Activated T-helper 2 cell treated with anti-CD3 and anti-CD28 coated beads, Interferon-gamma antibody, Interleukin-2, Interleukin-4, amounts not matched to agents 10 μg/mL and 5 μg/mL and 100 μg/mL, durations not matched to agents 14 hours and 24 hours and 36 hours (primary cell): ENCODE data around the gene CCR5. TPM values are rescaled to one million over a fixed set of nuclear protein-coding genes. Genes with fewer than 3 reads are reported as not detected.
"Not testable (repeated sequence)": the region's sequence is repeated elsewhere in the genome, so short reads cannot be mapped to it uniquely, and the experiment has no call there.

Experiments
- DNase-seq: peaks from one replicate; pipeline ENCODE4 v3.0.0; 2021; ENCODE audit warnings: low spot score
- H3K27ac Mint-ChIP-seq: one replicate; pipeline ENCODE4 v1.8.0; 2021; ENCODE audit warnings: mixed read lengths
- H3K27me3 Mint-ChIP-seq: one replicate; pipeline ENCODE4 v1.8.0; 2021; ENCODE audit warnings: low read depth, mixed read lengths
- H3K36me3 Mint-ChIP-seq: one replicate; pipeline ENCODE4 v1.8.0; 2021; ENCODE audit warnings: low read depth, mixed read lengths
- H3K4me1 Mint-ChIP-seq: one replicate; pipeline ENCODE4 v1.8.0; 2021; ENCODE audit warnings: low read depth, mixed read lengths
- H3K4me3 Mint-ChIP-seq: one replicate; pipeline ENCODE4 v1.8.0; 2021; ENCODE audit warnings: low read depth, mild to moderate bottlenecking, moderate library complexity, mixed read lengths
- H3K9me3 Mint-ChIP-seq: one replicate; pipeline ENCODE4 v1.8.0; 2021; ENCODE audit warnings: mixed read lengths
- intact Hi-C: fragments of 100-400 bp; cut with micrococcal nuclease; formaldehyde crosslinking; loops from one replicate; pipeline ENCODE4 v1.15.1; 2023
- total RNA-seq: library from RNA; stranded (reverse); gene quantifications from 2 replicates; pipeline ENCODE4 v1.2.3, GENCODE V29; 2022

CCR5 gene
- total RNA-seq, 1 donor from 2014 or later = 0.30 TPM

GRCh38 chr3:46395210-46395661, 24.5 kb downstream of the CCR5 start:
- Mint-ChIP-seq H3K4me3 (no peak overlapping the region), H3K9me3 (no peaks in the 10 kb centered on the region), H3K4me1 (peaks cover 3% of the 10 kb centered on the region), H3K27ac (no peak overlapping the region), H3K27me3 (peaks cover 29% of the 10 kb centered on the region), H3K36me3 (no peaks in the 10 kb centered on the region)
- intact Hi-C loops = no loop called here
- no peak for DNase-seq

- intact Hi-C loops = no loop called here
- DNase-seq = no peak
- Mint-ChIP-seq H3K27ac (no peak overlapping the region), H3K4me3 (no peak overlapping the region), H3K27me3 (peaks cover 29% of the 10 kb centered on the region), H3K9me3 (no peaks in the 10 kb centered on the region), H3K36me3 (no peaks in the 10 kb centered on the region), H3K4me1 (peaks cover 3% of the 10 kb centered on the region)
Observed at GRCh38 chr3:46395766-46396530, 25.2 kb downstream of the CCR5 start.

DNA sequence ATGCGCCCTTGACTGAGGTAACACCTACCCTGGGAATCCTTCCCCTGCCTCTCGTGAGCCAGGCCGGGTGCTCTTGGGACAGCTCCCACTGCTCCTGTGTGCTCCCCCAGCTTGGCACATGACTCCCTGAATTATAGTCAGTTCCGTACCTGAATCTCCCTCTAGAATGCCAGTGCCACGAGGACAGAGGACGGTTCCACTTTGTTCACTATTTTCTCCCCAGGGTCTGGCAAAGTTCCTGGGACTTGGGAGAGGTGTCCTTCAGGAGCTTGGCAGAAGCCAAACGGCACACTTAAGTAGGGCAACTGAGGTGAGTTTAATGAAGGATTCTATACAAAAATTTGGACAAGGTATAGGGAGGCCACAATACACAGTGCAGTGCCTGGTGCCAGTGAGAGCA, 26.4 kb downstream of the CCR5 start:
- H3K4me1 Mint-ChIP-seq = peaks cover 3% of the 10 kb centered on the region
- no peak overlapping the region for H3K27ac Mint-ChIP-seq
- no peaks in the 10 kb centered on the region for H3K36me3 Mint-ChIP-seq
- intact Hi-C loops = no loop called here
- H3K4me3 Mint-ChIP-seq = no peak overlapping the region
- H3K9me3 Mint-ChIP-seq = no peaks in the 10 kb centered on the region
- H3K27me3 Mint-ChIP-seq = peaks cover 29% of the 10 kb centered on the region
- no peak for DNase-seq

DNA sequence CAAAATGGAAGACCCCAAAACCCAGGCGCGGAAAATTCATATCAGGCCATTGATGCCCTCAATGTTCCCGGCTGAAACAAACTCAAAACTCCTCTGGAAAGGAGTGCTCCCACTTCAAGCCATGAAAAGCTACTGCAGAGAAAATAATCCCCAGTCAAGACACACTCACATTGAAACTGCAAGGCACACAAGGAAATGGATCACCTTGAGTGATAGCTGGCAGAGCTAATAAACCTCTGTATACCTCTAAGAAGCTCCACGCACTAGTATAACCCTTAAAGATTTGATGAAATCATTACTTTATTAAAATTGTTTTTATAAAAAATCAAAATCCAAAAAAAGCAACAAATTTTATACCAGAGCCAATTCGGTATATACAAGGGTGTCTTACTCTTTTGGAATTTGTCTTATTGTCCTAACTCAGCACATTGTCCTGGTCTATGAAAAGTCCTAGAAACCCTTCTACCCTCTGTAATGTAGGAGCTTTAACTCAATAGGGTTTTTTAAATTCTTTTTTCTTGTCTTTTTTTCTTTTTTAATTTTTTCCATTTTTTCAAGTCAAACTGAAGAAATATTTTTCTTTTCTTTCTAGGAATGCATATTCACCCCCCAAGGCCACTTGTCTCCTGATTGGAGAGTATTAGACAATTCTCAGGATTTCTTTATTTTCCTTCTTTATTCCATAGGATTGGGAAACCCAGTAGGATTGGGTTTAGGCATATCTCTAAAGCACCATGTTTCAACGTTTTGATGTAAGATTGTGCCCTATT, 27.6 kb downstream of the CCR5 start:
- Mint-ChIP-seq H3K4me3 (no peak overlapping the region), H3K36me3 (no peaks in the 10 kb centered on the region), H3K4me1 (peaks cover 3% of the 10 kb centered on the region), H3K27me3 (peaks cover 27% of the 10 kb centered on the region), H3K27ac (no peak overlapping the region), H3K9me3 (no peaks in the 10 kb centered on the region)
- DNase-seq = no peak
- intact Hi-C loops = no loop called here

DNA sequence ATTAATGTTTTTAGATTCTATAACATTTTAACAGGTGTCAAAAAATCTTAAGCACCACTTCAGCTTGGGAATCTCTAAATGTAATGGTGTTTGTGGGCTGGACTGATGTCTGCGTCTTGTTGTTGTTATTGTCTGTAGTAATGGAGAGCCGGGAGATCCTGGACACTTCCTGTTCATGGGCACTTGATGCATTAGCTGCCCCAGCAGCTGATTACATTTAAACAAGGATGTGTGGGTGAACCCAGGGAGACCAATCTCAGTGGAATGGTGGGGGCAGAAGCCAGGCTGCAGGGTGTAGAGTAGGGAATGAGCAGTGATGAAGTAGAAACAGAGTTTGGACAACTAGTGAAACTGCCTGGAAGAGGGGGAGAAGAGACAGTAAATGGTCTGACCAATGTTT, 28.4 kb downstream of the CCR5 start:
- intact Hi-C loops = no loop called here
- no peaks in the 10 kb centered on the region for H3K9me3 Mint-ChIP-seq
- H3K27ac Mint-ChIP-seq = no peak overlapping the region
- DNase-seq = no peak
- peaks cover 26% of the 10 kb centered on the region for H3K27me3 Mint-ChIP-seq
- H3K36me3 Mint-ChIP-seq = no peaks in the 10 kb centered on the region
- H3K4me3 Mint-ChIP-seq = no peak overlapping the region
- H3K4me1 Mint-ChIP-seq = peaks cover 3% of the 10 kb centered on the region

- Mint-ChIP-seq H3K9me3 (no peaks in the 10 kb centered on the region), H3K27me3 (peaks cover 23% of the 10 kb centered on the region), H3K36me3 (no peaks in the 10 kb centered on the region), H3K4me3 (no peak overlapping the region), H3K27ac (no peak overlapping the region), H3K4me1 (peaks cover 3% of the 10 kb centered on the region)
- intact Hi-C loops = no loop called here
- no peak for DNase-seq
Observed at GRCh38 chr3:46399557-46399956, 28.8 kb downstream of the CCR5 start.

- Mint-ChIP-seq H3K4me3 (no peak overlapping the region), H3K36me3 (no peaks in the 10 kb centered on the region), H3K27me3 (peaks cover 17% of the 10 kb centered on the region), H3K9me3 (no peaks in the 10 kb centered on the region), H3K4me1 (peaks cover 3% of the 10 kb centered on the region), H3K27ac (no peak overlapping the region)
- intact Hi-C loops = no loop called here
- DNase-seq = no peak
Observed at GRCh38 chr3:46400000-46400734, 29.4 kb downstream of the CCR5 start.

DNA sequence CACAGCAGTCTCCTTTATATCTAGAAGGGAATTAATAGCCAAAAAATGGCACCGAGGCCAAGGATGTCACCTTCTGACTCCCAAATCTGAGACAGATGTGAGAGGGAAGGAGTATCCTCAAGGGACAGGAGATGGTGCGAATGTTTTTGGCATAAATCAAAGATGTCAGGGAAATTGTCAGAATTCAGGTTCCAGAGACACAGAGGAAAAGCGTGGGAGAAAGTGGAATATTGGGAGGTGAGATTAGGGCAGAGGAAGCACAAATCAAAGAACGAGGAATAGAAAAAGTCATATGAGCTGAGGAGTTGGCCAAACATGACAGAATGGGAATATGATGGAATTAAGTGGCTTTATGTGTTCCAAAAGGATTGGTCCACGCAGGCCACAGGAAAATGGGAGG, 30.1 kb downstream of the CCR5 start:
- Mint-ChIP-seq H3K27me3 (peaks cover 13% of the 10 kb centered on the region), H3K4me3 (no peak overlapping the region), H3K4me1 (peaks cover 3% of the 10 kb centered on the region), H3K27ac (no peak overlapping the region), H3K36me3 (no peaks in the 10 kb centered on the region), H3K9me3 (no peaks in the 10 kb centered on the region)
- intact Hi-C loops = no loop called here
- no peak for DNase-seq

DNA sequence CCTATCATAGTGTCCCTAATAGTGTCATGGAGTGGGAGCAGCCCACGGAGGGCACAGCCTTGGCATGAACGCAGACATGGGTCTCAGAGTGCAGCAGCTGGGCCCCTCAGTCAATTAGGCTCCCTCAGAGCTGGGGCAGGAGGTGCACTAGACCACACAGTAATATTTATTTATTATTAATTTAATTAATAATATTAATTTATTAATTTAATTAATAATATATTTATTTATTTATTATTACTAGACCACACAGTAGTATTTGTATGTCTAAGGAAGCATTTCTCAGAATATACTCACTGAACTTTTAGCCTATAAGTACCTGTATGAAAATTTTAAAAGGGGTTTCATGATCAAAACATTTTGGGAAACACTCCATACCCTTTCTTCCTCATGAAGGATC, 30.8 kb downstream of the CCR5 start:
- H3K27ac Mint-ChIP-seq = no peak overlapping the region
- DNase-seq = no peak
- intact Hi-C loops = no loop called here
- no peak overlapping the region for H3K4me3 Mint-ChIP-seq
- no peaks in the 10 kb centered on the region for H3K36me3 Mint-ChIP-seq
- no peaks in the 10 kb centered on the region for H3K9me3 Mint-ChIP-seq
- H3K4me1 Mint-ChIP-seq = peaks cover under 1% of the 10 kb centered on the region
- peaks cover 13% of the 10 kb centered on the region for H3K27me3 Mint-ChIP-seq

- H3K4me3 Mint-ChIP-seq, H3K27me3 Mint-ChIP-seq, H3K9me3 Mint-ChIP-seq, H3K36me3 Mint-ChIP-seq, DNase-seq, intact Hi-C loops, H3K27ac Mint-ChIP-seq: not testable (repeated sequence)
- H3K4me1 Mint-ChIP-seq = peaks cover 12% of the 10 kb centered on the region
Observed at GRCh38 chr3:46402902-46403301, 32.2 kb downstream of the CCR5 start.

DNA sequence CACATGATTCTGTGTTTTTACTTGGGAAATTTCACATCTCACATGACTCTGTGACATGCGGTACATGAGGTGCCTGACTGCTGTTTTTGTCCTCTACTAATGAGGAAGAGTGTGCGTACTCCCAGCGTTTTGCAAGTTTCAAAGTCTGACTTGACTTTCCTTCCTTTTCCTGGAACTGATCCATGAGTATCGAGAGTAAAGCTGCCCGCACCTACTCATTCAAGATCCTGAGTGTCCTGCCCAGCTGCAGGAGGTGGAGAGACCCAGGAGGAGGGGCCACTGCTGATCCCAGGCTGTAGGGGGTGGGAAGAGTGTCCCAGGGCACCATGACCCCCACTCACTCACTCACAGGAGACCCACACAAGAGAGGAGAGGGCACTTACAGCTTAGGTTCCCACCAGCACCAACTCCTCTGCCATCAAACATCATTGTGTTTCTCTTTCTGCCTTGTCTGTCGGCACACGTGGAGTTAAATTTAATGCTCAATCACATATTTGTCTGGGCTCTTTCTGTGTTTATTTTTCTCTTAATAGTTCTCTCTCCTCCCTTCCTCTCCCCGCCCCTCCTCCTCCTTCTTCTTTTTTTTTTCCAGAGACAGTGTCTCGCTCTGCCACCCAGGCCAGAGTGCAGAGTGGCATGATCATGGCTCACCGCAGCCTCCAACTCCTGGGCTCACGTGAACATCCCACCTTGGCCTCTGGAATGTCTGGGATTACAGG, 34.7 kb downstream of the CCR5 start:
- H3K27ac Mint-ChIP-seq = no peak overlapping the region
- H3K4me3 Mint-ChIP-seq = no peak overlapping the region
- H3K27me3 Mint-ChIP-seq = peaks cover 9% of the 10 kb centered on the region
- H3K9me3 Mint-ChIP-seq = no peaks in the 10 kb centered on the region
- peaks cover 25% of the 10 kb centered on the region for H3K4me1 Mint-ChIP-seq
- no peak for DNase-seq
- no peaks in the 10 kb centered on the region for H3K36me3 Mint-ChIP-seq
- intact Hi-C loops = no loop called here

GRCh38 chr3:46406443-46406787, 35.7 kb downstream of the CCR5 start:
- Mint-ChIP-seq H3K36me3 (no peaks in the 10 kb centered on the region), H3K27me3 (peaks cover 14% of the 10 kb centered on the region), H3K4me3 (no peak overlapping the region), H3K4me1 (peaks cover 27% of the 10 kb centered on the region), H3K9me3 (no peaks in the 10 kb centered on the region), H3K27ac (no peak overlapping the region)
- DNase-seq = no peak
- intact Hi-C loops = no loop called here
